Measurements from ENCODE around the gene C17orf107.

DNA sequence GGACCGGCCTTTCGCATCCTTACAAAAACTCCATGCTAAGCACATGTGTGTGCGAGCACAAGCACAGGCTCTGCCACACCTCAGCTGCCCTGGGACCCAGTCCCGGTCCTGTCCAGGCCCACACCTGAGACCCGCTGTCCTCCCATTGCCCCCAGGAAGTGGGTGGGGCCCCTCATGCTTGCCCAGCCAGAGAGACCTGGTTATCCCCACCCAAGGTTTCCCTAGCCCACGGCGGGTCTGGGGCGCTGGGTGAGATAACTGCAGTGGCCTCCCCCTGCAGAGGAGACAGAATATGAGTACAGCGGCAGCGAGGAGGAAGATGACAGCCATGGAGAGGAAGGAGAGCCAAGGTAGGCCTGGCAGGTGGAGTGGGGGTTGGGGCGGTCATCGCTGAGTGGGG is 12.5 kb upstream of the C17orf107 start:
- TF ChIP-seq BHLHE40 (IDR thresholded peaks at IDR 0.05; ENCODE audit: borderline replicate concordance) (no peak), NFRKB (IDR thresholded peaks at IDR 0.05) (no peak), ARNT (IDR thresholded peaks at IDR 0.05) (no peak), SP1 (IDR thresholded peaks at IDR 0.05) (no peak), LEF1 (IDR thresholded peaks at IDR 0.05; ENCODE audit: borderline replicate concordance) (no peak)
- TF ChIP-seq, protein P1, sequence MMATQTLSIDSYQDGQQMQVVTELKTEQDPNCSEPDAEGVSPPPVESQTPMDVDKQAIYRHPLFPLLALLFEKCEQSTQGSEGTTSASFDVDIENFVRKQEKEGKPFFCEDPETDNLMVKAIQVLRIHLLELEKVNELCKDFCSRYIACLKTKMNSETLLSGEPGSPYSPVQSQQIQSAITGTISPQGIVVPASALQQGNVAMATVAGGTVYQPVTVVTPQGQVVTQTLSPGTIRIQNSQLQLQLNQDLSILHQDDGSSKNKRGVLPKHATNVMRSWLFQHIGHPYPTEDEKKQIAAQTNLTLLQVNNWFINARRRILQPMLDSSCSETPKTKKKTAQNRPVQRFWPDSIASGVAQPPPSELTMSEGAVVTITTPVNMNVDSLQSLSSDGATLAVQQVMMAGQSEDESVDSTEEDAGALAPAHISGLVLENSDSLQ (IDR thresholded peaks at IDR 0.05), result no peak

Data from HEK293T (cell line).